Adipose tissue (tissue), 3 donors: Measurements from ENCODE around the gene ZNF189. TPM values are rescaled to one million over a fixed set of nuclear protein-coding genes. Genes with fewer than 3 reads are reported as not detected.

ENCODE experiments used
- polyA plus RNA-seq, 3 donors: library from polyadenylated mRNA; stranded (reverse); fragments of 200-250 nt; gene quantifications; one replicate each; pipeline ENCODE4 v1.2.3, GENCODE V29; 2013
- donor health status: healthy with polysubstance abuse.
- donor health status: Bipolar disorder and iron deficiency.
- donor health status: healthy.

The ZNF189 gene
- polyA plus RNA-seq, 3 donors: 7.9 to 14.2 (median 8.4) TPM

Other genes with a start within 250 kb of the ZNF189 start
- under 1 TPM in 2 of 3 donors, not detected in 1; 0.03 to 0.32 TPM for gene BAAT, start 13.8 kb upstream of the ZNF189 start, polyA plus RNA-seq
- gene MRPL50, start 233 bp upstream of the ZNF189 start, polyA plus RNA-seq: 1 to 10 TPM; 5.7 to 8.7 (median 7.5) TPM
- gene ALDOB, start 36.9 kb downstream of the ZNF189 start, polyA plus RNA-seq: 100 to 1,000 TPM in 1 of 3 donors, 1 to 10 TPM in 2; 1.6 to 972 (median 2.5) TPM
- gene RNF20, start 135.0 kb downstream of the ZNF189 start, polyA plus RNA-seq: 10 to 100 TPM; 10.9 to 22.2 (median 13.2) TPM
- not detected for gene PPP3R2, start 196.1 kb downstream of the ZNF189 start, polyA plus RNA-seq